ENCODE measurements around the gene CIDEB. TPM values are rescaled to one million over a fixed set of nuclear protein-coding genes. Genes with fewer than 3 reads are reported as not detected.

Gene CIDEB
- total and polyA plus RNA-seq, 2 of the 13 experiments (the other 11 are each of a cell fraction or from before 2014, with no cell fraction given): 35.8 to 110 TPM

DNA sequence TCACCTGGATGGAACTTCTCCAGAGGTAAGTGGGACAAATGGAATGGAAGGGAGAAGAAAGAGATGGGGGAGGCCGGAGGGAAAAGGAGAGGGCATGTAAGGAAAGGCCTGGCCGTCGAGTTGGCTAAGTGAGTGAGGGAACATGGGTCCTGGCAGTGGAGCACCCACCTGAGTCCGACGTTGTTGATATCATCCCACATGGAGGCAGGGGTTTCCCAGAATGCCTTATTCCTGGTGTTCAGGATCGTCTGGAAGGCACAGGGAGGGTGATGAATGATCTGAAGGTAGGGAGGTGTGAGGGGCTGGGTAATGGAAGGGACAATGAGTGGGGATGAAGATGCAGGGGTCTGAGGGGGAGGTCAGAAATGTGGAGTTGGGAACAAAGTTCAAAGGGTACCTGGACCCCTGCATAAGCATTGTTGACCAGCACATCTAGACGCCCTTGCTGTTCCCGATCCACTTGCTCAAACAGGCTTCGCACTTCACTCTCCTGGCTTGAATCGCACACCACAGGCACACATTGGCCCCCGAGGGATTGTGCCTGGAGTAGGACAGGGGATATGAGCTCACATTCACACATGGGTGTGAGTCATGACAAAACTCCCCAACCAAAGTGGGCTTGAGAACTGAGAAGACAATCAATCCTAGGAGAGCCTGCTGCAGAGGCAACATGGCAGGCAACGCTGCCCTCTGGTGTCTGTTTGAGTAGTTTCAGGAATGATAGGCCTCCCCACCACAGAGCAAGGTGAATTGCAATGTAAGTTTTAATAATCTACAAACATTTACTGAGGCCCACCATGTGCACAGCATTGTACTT, 11.2 kb downstream of the CIDEB start (continued):
- TF ChIP-seq MTA1 (CRISPR knock-in tag; IDR thresholded peaks at IDR 0.05; ENCODE audit: borderline replicate concordance) (no peak), FOXM1 (CRISPR knock-in tag; IDR thresholded peaks at IDR 0.05) (no peak), GABPB1 (CRISPR knock-in tag; IDR thresholded peaks at IDR 0.05) (no peak; the same call in none of the 2 replicates), TAF1 (CRISPR knock-in tag; IDR thresholded peaks at IDR 0.05) (0 out of 2 replicates have a peak, but pooled peaks have one; percentile 27), SIX4 (CRISPR knock-in tag; IDR thresholded peaks at IDR 0.05) (0 out of 2 replicates have a peak, but pooled peaks have one; percentile 29), MATR3 (CRISPR knock-in tag; IDR thresholded peaks at IDR 0.05) (0 out of 2 replicates have a peak, but pooled peaks have one; percentile 83), HNRNPLL (IDR thresholded peaks at IDR 0.05; ENCODE audit: low read depth, low read length, poor library complexity, severe bottlenecking) (no peak), SP1 (IDR thresholded peaks at IDR 0.05) (no peak), SP1 (CRISPR knock-in tag; IDR thresholded peaks at IDR 0.05) (peak; percentile 52; the same call in 1 of the 2 replicates), HCFC1 (IDR thresholded peaks at IDR 0.05; ENCODE audit: low read depth, low read length) (no peak), ZNF607 (CRISPR knock-in tag; IDR thresholded peaks at IDR 0.05; ENCODE audit: borderline replicate concordance) (peak; percentile 41; the same call in 1 of the 2 replicates), ZNF354B (CRISPR knock-in tag; IDR thresholded peaks at IDR 0.05) (no peak), SMARCE1 (IDR thresholded peaks at IDR 0.05; ENCODE audit: borderline replicate concordance) (no peak), BHLHE40 (IDR thresholded peaks at IDR 0.05; ENCODE audit: low read length) (no peak), MEF2D (CRISPR knock-in tag; IDR thresholded peaks at IDR 0.05) (peak; percentile 80)
- TF ChIP-seq, protein P1, sequence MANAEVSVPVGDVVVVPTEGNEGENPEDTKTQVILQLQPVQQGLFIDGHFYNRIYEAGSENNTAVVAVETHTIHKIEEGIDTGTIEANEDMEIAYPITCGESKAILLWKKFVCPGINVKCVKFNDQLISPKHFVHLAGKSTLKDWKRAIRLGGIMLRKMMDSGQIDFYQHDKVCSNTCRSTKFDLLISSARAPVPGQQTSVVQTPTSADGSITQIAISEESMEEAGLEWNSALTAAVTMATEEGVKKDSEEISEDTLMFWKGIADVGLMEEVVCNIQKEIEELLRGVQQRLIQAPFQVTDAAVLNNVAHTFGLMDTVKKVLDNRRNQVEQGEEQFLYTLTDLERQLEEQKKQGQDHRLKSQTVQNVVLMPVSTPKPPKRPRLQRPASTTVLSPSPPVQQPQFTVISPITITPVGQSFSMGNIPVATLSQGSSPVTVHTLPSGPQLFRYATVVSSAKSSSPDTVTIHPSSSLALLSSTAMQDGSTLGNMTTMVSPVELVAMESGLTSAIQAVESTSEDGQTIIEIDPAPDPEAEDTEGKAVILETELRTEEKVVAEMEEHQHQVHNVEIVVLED (CRISPR knock-in tag; IDR thresholded peaks at IDR 0.05; ENCODE audit: borderline replicate concordance): no peak; the same call in 1 of the 2 replicates
- TF ChIP-seq, protein P2, sequence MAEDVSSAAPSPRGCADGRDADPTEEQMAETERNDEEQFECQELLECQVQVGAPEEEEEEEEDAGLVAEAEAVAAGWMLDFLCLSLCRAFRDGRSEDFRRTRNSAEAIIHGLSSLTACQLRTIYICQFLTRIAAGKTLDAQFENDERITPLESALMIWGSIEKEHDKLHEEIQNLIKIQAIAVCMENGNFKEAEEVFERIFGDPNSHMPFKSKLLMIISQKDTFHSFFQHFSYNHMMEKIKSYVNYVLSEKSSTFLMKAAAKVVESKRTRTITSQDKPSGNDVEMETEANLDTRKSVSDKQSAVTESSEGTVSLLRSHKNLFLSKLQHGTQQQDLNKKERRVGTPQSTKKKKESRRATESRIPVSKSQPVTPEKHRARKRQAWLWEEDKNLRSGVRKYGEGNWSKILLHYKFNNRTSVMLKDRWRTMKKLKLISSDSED (CRISPR knock-in tag; IDR thresholded peaks at IDR 0.05): no peak
- TF ChIP-seq, protein P3, sequence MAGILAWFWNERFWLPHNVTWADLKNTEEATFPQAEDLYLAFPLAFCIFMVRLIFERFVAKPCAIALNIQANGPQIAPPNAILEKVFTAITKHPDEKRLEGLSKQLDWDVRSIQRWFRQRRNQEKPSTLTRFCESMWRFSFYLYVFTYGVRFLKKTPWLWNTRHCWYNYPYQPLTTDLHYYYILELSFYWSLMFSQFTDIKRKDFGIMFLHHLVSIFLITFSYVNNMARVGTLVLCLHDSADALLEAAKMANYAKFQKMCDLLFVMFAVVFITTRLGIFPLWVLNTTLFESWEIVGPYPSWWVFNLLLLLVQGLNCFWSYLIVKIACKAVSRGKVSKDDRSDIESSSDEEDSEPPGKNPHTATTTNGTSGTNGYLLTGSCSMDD (CRISPR knock-in tag; IDR thresholded peaks at IDR 0.05): no peak
- TF ChIP-seq, protein P4, sequence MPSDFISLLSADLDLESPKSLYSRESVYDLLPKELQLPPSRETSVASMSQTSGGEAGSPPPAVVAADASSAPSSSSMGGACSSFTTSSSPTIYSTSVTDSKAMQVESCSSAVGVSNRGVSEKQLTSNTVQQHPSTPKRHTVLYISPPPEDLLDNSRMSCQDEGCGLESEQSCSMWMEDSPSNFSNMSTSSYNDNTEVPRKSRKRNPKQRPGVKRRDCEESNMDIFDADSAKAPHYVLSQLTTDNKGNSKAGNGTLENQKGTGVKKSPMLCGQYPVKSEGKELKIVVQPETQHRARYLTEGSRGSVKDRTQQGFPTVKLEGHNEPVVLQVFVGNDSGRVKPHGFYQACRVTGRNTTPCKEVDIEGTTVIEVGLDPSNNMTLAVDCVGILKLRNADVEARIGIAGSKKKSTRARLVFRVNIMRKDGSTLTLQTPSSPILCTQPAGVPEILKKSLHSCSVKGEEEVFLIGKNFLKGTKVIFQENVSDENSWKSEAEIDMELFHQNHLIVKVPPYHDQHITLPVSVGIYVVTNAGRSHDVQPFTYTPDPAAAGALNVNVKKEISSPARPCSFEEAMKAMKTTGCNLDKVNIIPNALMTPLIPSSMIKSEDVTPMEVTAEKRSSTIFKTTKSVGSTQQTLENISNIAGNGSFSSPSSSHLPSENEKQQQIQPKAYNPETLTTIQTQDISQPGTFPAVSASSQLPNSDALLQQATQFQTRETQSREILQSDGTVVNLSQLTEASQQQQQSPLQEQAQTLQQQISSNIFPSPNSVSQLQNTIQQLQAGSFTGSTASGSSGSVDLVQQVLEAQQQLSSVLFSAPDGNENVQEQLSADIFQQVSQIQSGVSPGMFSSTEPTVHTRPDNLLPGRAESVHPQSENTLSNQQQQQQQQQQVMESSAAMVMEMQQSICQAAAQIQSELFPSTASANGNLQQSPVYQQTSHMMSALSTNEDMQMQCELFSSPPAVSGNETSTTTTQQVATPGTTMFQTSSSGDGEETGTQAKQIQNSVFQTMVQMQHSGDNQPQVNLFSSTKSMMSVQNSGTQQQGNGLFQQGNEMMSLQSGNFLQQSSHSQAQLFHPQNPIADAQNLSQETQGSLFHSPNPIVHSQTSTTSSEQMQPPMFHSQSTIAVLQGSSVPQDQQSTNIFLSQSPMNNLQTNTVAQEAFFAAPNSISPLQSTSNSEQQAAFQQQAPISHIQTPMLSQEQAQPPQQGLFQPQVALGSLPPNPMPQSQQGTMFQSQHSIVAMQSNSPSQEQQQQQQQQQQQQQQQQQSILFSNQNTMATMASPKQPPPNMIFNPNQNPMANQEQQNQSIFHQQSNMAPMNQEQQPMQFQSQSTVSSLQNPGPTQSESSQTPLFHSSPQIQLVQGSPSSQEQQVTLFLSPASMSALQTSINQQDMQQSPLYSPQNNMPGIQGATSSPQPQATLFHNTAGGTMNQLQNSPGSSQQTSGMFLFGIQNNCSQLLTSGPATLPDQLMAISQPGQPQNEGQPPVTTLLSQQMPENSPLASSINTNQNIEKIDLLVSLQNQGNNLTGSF (CRISPR knock-in tag; IDR thresholded peaks at IDR 0.05): no peak; the same call in 1 of the 2 replicates
- TF ChIP-seq, protein P5, sequence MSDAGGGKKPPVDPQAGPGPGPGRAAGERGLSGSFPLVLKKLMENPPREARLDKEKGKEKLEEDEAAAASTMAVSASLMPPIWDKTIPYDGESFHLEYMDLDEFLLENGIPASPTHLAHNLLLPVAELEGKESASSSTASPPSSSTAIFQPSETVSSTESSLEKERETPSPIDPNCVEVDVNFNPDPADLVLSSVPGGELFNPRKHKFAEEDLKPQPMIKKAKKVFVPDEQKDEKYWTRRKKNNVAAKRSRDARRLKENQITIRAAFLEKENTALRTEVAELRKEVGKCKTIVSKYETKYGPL (CRISPR knock-in tag; IDR thresholded peaks at IDR 0.05): no peak

Measured in HepG2 (cell line).